ENCODE measurements around the gene KICS2. TPM values are rescaled to one million over a fixed set of nuclear protein-coding genes. Genes with fewer than 3 reads are reported as not detected.

The KICS2 gene
- total and polyA plus RNA-seq, 9 of the 15 experiments (the other 6 are each of a cell fraction or from before 2014, with no cell fraction given): 2.3 to 6.4 (median 5.5) TPM

- CTCF ChIA-PET (ENCODE audit: low intra/inter-chr PET ratio): no interaction called here
- WGBS (ENCODE audit: insufficient coverage, low coverage, missing lambda C conversion rate): 0% methylated on average over 5 of the region's 5 CpGs
- in situ Hi-C loops (cut with MboI) (loop anchor here (25.0 kb wide), 1 partner anchor 850 kb away; no protein-coding TSS in a partner anchor), intact Hi-C loops (cut with micrococcal nuclease) (no loop called here)
- FAIRE-seq: no peak
- no peak overlapping the region for H3K9ac ChIP-seq (ENCODE audit: insufficient read depth in 1 of 2, low read depth in 2 of 2, low read length in 2 of 2)
- no peaks in the 10 kb centered on the region for H3K79me2 ChIP-seq (ENCODE audit: control insufficient read depth, insufficient read depth, low read length)
- no peak overlapping the region for H3K4me2 ChIP-seq (ENCODE audit: insufficient read depth, low read length)
- no peaks in the 10 kb centered on the region for H3K4me1 ChIP-seq (replicated peaks in 1 of 2; ENCODE audit: control insufficient read depth in 2 of 2, insufficient read depth in 2 of 2, low read length in 2 of 2)
- H3K36me3 ChIP-seq (ENCODE audit: control insufficient read depth, insufficient read depth, low read length): no peaks in the 10 kb centered on the region
- H4K20me1 ChIP-seq (replicated peaks; ENCODE audit: control insufficient read depth, insufficient read depth, low read length): no peaks in the 10 kb centered on the region
- H3K27ac ChIP-seq (ENCODE audit: extremely low read depth, low read depth, low read length): no peak overlapping the region
- no peak overlapping the region for H2AFZ ChIP-seq (ENCODE audit: low read depth, low read length)
- H3K9me3 ChIP-seq (replicated peaks; ENCODE audit: control insufficient read depth, insufficient read depth, low read depth, low read length): no peaks in the 10 kb centered on the region
- no peak for DNase-seq (ENCODE audit: extremely low read depth in 1 of 4, low spot score in 3 of 4)
- no TSS peak for BruUV-seq (replicated peaks)
- peaks cover 6 to 24% of the 10 kb centered on the region in 2 experiments; a peak in 4 of 5 replicates for H3K27me3 ChIP-seq (ENCODE audit: control insufficient read depth in 2 of 2, insufficient read depth in 2 of 2, low read length in 2 of 2)
- no peaks in the 10 kb centered on the region for H3K9me1 ChIP-seq (ENCODE audit: control insufficient read depth, insufficient read depth, low read length)
- ATAC-seq: no peak
- TF ChIP-seq HLTF (IDR thresholded peaks at IDR 0.05) (no peak), ZNF121 (CRISPR knock-in tag; conservative IDR thresholded peaks at IDR 0.05) (peak; percentile 81)
- POLR2A ChIA-PET: no interaction called here
- H3K4me3 ChIP-seq: no peak overlapping the region
These were observed 39.7 kb upstream of the KICS2 start for GRCh38 chr12:64261813-64262212.

- 0% methylated on average over 3 of the region's 3 CpGs for WGBS (ENCODE audit: insufficient coverage, low coverage, missing lambda C conversion rate)
- in situ Hi-C loops (cut with MboI): loop anchor here (10.0 to 25.0 kb wide), 2 partner anchors 594 to 846 kb away; partner anchors contain the start of gene DPY19L2
- ChIA-PET CTCF (ENCODE audit: low intra/inter-chr PET ratio) (no interaction called here), POLR2A (interaction anchor here (0.6 kb wide), 1 partner anchor 101 kb away, joined by 3 read pairs; no protein-coding TSS in a partner anchor)
- H3K9me3 ChIP-seq (replicated peaks; ENCODE audit: control insufficient read depth, insufficient read depth, low read depth, low read length): no peaks in the 10 kb centered on the region
- H4K20me1 ChIP-seq (replicated peaks; ENCODE audit: control insufficient read depth, insufficient read depth, low read length): no peaks in the 10 kb centered on the region
- H2AFZ ChIP-seq (ENCODE audit: low read depth, low read length): no peak overlapping the region
- FAIRE-seq: no peak
- H3K9me1 ChIP-seq (ENCODE audit: control insufficient read depth, insufficient read depth, low read length): no peaks in the 10 kb centered on the region
- H3K4me1 ChIP-seq (replicated peaks in 1 of 2; ENCODE audit: control insufficient read depth in 2 of 2, insufficient read depth in 2 of 2, low read length in 2 of 2): no peaks in the 10 kb centered on the region; a peak in 1 of 5 replicates
- no peaks in the 10 kb centered on the region for H3K36me3 ChIP-seq (ENCODE audit: control insufficient read depth, insufficient read depth, low read length)
- no peak overlapping the region for H3K27ac ChIP-seq (ENCODE audit: extremely low read depth, low read depth, low read length)
- no peak for ATAC-seq
- no TSS peak for BruUV-seq (replicated peaks)
- H3K27me3 ChIP-seq (ENCODE audit: control insufficient read depth in 2 of 2, insufficient read depth in 2 of 2, low read length in 2 of 2): peaks cover 2 to 17% of the 10 kb centered on the region in 2 experiments; a peak in 3 of 5 replicates
- no peak overlapping the region for H3K4me3 ChIP-seq
- TF ChIP-seq ZNF561 (CRISPR knock-in tag; conservative IDR thresholded peaks at IDR 0.05): no peak
- TF ChIP-seq SAP30 (IDR thresholded peaks at IDR 0.05; ENCODE audit: borderline replicate concordance, insufficient read depth, low read depth, low read length, poor library complexity, severe bottlenecking): no peak
- TF ChIP-seq, protein P1, sequence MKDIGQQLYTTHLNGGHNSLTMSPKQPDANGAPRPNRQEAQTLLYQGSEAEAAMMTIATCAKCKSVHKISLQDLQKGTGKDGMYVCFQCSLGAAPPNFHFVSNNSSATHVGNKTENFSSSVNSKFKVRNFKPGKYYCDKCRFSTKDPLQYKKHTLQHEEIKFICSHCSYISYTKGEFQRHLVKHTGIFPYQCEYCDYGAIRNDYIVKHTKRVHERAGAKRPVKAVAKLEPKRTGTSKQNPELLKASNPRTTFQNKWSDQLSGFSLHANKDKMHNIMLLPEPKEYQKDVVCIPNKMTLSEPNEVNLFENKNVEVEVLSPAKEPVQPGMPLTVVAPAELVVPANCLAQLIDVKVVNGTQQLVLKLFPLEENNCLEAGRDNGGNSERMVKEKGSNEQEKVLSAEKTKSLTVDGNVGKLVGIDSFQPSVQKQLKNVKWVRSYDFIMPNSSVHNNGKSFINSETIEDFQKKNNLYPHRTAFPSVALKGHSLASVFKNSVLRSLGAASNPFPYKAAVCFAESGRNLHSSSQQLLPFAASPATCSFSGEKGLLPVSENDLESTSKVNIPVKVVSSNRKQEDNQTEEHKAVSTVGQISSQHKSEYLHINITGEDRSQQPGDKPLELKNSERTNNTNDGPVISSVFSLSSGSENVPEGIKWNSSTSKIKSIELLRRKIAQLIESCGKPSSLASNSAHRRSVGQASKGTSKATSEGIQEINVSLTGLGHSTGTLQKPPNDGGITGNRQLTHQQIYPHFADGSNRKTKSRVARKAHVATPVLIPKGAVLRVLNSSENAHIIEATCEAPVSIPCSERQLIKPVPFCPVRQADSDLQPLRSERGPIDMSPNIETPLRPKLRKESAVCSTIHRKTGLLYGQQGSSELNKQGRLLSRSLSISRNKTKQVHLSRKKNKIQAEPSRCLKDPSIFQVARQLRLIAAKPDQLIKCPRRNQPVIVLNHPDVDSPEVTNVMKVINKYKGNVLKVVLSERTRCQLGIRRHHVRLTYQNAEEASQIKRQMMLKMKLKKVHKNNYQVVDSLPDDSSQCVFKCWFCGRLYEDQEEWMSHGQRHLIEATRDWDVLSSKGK (CRISPR knock-in tag; IDR thresholded peaks at IDR 0.05): no peak
- TF ChIP-seq ZNF316 (IDR thresholded peaks at IDR 0.05): no peak
- no peak for TF ChIP-seq NCOA2 (IDR thresholded peaks at IDR 0.05; ENCODE audit: partially characterized antibody in 2 of 2)
- no peaks in the 10 kb centered on the region for H3K79me2 ChIP-seq (ENCODE audit: control insufficient read depth, insufficient read depth, low read length)
- no peak for DNase-seq (ENCODE audit: extremely low read depth in 1 of 4, low spot score in 3 of 4)
- intact Hi-C loops (cut with micrococcal nuclease): loop anchor here (5.0 to 10.0 kb wide), 4 partner anchors 114 to 1156 kb away; no protein-coding TSS in a partner anchor
- H3K9ac ChIP-seq (ENCODE audit: insufficient read depth in 1 of 2, low read depth in 2 of 2, low read length in 2 of 2): no peak overlapping the region
- no peak overlapping the region for H3K4me2 ChIP-seq (ENCODE audit: insufficient read depth, low read length)
These were observed 36.5 kb upstream of the KICS2 start for GRCh38 chr12:64258576-64258975.

Data from K562 (cell line).